Measurements from ENCODE around the gene NDUFV1. TPM values are rescaled to one million over a fixed set of nuclear protein-coding genes. Genes with fewer than 3 reads are reported as not detected.
"Not testable (repeated sequence)": the region's sequence is repeated elsewhere in the genome, so short reads cannot be mapped to it uniquely, and the experiment has no call there.

NDUFV1 gene
- polyA plus RNA-seq, 3 donors, result 194 to 244 (median 244) TPM

DNA sequence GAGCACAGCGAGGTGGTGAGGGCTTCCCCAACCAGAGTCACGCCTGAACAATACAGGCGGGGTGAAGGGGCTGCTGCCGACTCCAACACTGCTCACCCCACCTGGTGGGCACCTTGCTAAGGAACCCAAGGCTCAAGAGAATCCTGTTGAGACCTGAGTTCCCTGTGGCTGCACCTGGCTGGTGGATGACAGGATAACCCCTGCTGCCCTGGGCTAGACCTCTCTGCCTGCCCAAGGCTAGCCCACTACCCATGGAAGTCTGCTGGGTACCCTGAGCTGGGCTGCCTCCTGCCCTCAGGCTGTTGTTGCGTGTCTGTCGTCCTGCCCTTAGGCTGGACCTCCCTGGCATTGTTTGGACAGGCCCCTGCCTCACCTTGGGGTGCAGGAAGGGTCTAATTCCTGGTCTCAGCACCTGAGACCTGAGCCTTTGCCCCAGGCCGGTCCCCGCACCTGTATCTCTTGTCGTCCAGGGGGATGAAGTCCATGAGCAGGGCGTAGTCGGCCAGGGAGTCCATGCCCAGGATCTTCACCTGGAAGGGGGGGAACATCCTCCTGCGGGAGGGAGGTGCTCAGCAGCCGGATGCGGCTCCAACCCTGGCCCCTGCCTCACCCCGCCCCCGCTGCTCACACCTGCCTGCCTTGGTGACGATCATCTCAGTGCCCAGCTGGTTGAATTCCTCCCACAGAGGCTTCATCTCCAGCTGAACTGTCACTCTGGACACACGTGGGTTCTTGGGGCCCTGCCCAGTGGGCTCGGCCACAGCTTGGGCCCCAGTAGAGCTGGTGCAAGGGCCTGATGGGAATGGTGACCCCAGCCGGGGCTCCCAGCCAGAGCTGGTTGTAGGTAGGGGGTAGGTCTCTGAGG is 27.9 kb downstream of the NDUFV1 start:
- DNase-seq, result no peak

DNA sequence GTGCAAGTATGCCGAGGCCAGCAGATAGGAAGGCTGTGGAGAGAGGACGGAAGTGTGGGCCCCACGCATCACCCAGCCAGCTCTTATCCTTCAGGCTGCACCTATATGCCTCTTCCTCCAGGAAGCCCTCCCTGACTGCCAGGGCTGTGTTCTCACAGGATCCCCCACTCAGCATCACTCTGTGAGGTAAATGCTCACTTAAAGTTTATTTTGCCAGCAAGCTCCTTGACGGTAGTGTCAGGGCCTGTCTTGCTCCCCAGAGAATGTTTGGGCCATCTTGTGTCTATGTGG is 28.4 kb downstream of the NDUFV1 start:
- no peak for DNase-seq

GRCh38 chr11:67636962-67637361 is 30.2 kb downstream of the NDUFV1 start:
- DNase-seq, result no peak

GRCh38 chr11:67637441-67637840 is 30.7 kb downstream of the NDUFV1 start:
- DNase-seq, result not testable (repeated sequence)

GRCh38 chr11:67638535-67639437 is 32.0 kb downstream of the NDUFV1 start:
- DNase-seq, result no peak

- no peak for DNase-seq
These were observed 32.7 kb downstream of the NDUFV1 start, which contains the start of gene TBX10 for GRCh38 chr11:67639438-67639859. TBX10 (minus strand) TSS chr11:67639763; CDS start chr11:67639472, 291 bp downstream.

DNA sequence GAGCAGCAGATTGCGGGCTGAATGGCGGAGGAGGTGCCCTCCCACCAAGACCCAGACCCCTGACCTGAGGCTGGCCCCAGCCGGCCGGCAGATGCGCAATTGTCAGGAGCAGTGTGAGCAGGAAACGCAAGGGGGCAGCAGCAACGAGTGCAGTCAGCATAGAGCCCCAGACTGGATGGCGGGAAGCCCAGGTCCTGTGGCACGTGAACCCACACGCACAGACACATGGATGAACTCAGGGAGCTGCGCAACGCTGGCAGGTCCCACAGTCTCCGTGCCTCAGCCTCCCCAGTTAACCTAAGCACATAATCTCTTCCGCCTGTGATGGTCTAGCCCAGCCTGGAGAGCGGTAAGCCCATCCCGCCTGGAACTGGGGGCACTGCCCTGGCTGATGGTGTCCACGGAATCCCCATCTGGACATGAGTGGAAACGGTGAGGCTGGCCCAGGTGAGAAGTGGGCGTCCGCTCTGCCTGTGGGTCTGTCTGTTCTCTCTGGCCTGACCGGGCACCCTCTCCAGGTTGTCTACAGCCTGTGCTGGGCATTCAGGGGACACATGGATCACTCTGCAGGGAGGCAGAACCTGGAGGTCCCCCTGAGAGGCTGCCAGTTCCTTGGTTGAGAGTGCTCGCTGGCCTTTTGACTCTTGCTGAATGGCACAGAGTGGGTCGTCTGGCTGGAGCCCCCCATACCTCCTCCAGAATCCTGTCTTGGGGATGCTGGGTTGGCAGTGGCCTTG is 33.5 kb downstream of the NDUFV1 start:
- DNase-seq, result no peak

DNA sequence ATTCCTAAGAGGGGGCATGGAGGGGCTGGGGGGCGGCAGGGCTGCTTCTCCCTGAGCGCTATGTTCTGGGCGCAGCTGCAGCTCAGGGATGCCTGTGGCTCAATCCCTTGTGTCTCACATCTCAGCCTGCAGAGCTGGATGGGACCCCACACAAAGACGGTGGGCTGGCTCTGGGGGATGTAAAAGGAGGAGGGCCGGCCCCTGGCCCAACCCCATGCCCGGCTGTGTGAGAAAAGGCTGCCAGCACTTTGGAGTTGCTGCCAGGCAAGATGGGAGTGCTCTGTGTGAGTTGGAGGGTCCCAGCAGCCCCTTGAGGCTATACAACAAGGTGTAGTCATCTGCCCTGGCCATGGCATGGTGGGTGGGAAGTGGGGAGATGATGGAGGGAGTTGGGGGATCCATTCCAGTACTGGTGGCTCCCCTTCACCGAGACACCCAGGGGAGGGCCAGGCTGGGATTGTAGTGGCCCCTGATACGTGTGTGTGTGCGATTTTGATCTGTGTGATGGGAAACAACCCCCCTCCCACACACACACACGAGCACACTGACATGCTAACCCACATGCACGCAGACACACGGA is 34.1 kb downstream of the NDUFV1 start:
- no peak for DNase-seq

- DNase-seq, result no peak
These were observed 34.8 kb downstream of the NDUFV1 start for GRCh38 chr11:67641338-67642172.

- no peak for DNase-seq
These were observed 35.7 kb downstream of the NDUFV1 start for GRCh38 chr11:67642173-67643120.

DNA sequence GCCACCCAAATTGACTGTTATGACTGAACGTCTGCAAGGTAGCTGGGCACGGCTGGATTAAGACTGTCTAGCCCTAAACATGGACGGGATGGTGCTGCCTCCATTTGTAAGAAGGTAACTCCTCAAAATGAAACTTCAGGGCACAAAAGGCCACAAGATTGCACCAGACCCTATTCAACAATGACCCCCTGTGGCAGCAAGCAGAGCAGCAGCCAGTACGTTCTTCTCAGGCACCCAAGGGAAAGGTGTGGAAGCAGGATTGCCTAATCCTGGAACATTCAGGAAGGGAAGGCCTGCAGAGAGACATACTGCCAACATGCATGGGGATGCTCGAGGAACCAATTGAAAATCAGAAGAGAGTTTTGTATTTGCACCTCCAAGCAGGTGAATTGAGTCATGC is 37.3 kb downstream of the NDUFV1 start:
- no peak for DNase-seq

DNA sequence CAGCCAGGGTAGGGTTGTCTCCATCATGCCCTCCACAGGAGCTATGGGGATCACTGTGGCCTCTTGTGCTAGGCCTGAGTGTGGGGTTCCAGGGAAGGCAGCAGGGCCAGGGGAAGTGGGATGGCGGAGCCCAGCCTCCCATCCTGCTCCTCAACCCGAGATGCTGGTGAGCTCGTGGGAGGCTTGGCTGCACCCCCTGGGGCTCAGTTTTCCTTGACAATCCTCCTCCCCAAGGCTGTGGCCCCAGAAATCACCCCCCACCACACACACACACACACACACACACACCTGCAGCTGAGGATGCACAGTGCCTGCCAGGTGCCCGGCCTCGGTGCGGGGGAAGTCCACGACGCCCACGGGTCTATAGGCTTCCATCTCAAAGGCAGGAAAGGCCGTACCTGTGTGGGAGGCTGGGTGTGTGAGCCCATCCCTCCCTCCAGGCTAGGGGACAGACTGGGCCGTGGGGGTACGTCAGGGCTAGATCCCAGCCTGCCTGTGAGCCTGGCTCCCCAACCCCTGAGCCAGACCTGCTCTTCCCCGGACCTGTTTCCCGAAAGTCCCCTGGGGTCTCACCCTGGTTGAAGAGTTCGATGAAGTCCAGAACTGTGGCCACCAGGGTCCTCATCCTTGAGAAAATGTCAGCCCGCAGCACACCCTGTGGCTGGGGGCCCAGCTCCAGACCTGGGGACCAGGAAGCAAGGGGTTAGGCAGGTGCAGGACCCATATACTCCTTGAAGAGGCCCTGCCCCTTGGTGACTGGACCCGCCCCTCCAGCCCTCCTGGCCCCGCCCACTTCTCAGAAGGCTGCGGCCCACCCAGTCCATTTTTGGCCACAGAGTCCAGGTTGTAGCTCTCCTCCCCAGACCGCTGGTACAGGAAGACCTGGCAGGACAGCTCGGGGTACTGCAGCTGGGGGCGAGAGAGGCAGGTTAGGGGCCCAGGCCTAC is 38.0 kb downstream of the NDUFV1 start:
- no peak for DNase-seq

- DNase-seq, result no peak
These were observed 39.1 kb downstream of the NDUFV1 start for GRCh38 chr11:67645521-67646461.

DNA sequence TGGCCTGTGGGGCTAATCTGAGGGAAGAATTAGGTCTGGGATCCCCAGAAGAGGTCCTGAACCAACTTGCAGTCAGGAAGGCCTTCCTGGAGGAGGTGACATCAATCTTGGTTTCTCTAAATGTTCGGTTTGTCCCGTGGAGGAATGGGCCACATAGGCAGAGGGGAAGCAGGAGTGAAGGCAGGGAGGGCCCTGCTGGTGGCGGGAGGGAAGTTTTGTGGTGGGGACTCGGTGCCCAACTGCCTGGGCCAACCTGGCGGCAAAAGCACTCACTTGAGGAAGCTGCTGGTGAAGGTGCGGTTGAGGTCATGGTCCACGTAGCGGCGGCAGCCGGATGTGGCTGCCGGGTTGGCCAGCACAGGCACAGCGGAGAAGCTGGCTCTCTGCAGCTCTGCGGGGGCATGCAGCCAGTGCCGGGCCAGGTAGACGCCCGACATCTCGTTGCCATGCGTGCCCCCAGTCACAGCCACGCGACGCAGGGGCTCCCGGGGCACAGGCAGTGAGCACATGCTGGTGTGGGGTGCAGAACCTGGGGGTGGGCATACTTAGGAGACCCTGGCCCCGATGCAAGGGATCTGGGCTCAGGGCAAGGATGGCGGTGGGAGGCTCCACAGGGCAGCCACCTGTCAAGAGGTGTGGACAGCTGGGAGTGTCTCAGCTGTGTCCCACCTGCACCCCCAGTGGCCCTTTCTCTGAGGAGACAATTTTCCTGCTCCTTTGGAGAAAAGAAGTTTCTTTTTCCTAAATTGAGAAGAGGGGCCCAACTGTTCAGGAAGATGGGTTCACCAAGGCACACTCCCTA is 40.0 kb downstream of the NDUFV1 start:
- DNase-seq, result no peak

- no peak for DNase-seq
These were observed 40.7 kb downstream of the NDUFV1 start for GRCh38 chr11:67647471-67647870.

DNA sequence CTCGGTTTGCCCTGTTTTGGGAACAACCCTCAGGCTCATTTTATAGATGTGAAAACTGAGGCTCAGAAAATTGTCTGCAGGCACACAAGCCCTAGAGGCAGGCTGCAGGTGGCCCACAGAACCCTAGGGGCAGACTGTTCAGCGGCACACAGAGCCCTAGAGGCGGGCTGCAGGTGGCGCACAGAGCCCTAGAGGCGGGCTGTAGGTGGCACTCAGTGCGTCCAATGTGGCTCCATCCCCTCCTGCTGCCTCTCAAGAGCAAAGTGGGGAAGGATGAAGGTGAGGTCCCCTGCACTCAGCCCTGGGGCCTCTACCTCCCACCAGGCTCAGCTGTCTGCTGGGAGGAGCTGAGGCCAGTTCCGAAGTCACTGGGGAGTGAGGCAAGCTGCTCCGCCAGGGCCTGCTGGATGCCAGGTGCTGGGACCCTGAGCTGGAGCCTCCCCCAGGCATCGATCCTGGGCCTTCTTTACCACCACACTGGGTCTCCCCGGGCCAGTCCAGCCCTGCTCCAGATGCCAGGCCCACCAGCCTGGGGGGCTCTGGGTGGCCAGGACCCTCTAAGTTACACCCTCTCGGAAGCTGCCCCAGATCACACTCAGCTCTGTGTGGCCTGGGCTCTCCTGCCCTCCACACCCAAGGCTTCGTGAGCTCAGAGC is 41.5 kb downstream of the NDUFV1 start:
- DNase-seq, result no peak
